ENCODE measurements around the gene GRID1.
"Not testable (repeated sequence)": the region's sequence is repeated elsewhere in the genome, so short reads cannot be mapped to it uniquely, and the experiment has no call there.

The GRID1 gene

DNA sequence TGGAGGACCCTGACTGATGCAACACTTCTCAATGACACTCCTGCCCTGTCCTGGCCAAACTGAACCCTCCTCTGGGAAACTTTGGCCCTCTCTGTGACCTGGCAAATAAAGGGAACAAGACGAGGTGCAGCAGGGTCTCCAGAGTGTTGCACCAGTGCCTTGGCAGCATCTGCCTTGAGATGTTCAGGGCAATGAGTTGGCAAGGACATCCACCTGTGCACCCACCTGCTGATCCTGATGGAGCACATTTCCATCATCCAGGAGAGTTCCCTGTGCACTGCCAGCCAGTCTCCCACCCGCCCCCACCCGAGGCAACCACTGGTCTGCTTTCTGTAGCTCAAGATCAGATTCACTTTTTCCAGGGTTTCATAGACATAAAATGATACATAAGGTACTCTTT, 407.4 kb downstream of the GRID1 start:
- DNase-seq = no peak

DNA sequence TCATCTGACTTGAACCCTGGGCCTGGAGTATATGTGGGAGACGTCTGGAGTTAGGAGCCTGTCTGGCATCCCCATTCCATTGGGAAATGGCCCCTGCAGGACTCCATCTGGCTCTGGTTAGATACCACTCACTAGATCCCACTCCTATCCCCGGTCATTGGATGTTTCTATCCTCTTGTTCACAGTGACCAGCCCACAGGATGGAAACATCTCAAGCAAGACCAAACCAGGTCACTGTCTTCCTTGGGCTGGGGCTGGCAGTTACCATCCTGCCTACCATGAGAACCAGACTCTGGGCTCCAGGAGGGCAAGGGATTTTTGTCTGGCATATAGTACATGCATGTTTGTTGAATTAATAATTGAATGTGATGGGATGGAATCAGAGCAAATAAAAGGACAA, 415.7 kb downstream of the GRID1 start:
- no peak for DNase-seq

DNA sequence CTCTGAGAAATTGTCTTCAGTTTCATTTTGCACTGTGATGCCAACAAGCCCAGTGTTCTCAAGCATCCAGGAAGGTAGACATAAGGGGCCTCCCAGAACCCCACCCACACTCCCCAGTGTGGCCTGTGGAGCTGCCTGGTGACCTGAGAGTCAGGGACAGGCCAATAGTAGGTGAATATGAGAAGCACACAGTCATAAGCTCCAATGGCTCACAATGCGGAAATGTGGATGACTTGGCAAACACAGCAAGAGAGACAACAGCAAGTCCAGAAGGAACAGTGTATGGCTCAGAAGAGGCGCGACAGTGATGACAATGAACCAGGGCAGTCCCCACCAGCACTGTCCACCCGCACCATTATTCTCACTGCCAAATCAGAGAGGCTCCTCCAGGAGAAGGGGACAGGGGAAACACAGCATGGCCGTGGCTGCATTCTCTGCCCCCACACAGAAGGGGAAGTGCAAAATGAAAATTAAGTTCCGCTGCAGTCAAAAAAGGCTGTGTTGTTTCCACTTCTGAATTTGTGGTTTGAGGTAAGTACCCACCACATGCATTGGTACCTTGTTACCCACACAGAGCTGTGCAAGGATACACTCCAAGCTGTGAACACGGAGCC, 419.8 kb downstream of the GRID1 start:
- DNase-seq = no peak

DNA sequence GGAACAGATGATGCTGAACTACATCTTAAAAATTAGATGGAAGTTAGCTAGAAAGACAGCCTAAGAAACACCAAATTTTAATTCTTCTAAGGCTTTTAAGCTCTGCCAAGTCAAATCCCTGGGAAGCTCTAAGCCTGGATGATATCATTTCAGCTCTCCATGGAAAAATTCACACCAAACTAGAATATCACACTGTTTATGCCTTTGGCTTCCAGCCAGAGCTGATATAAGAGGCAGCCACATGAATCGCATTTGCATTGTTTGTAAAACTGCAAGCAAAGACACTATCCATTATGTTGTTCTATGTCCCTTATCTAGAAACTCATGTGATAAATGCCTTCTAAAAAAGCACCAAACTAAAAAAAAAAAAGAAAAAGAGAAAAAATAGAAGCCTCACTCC, 430.4 kb downstream of the GRID1 start:
- no peak for DNase-seq

DNA sequence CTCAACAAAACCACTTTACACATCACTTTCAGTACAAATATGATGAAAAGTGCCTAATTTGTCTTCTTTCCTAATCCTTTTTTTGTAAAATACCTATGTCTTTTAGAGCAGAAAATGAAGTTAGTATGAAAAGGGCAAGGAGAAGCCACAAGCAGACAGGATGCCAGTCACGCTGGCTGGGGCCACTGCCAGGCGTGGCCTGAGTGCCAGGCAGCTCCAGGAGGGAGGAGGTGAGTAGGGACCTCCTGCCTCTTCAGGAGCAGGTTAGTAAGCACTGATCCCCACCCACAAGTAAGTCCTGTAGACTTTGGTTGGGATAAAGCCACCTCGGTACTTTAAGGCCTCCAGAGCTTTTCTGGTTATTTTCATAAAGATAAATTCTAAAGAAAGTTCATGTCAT, 432.0 kb downstream of the GRID1 start:
- DNase-seq = no peak

DNA sequence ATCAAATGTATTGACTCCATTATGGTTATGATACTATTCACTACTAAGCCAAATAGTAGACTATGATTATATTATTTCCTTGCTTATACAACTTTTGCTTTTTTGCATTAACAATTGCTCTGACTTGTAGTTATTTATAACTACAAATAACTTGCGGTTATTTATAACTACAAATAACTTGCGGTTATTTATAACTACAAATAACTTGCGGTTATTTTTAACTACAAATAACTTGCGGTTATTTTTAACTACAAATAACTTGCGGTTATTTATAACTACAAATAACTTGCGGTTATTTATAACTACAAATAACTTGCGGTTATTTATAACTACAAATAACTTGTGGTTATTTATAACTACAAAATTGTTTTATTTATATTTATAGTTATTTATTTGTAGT, 436.6 kb downstream of the GRID1 start:
- DNase-seq = not testable (repeated sequence)

DNA sequence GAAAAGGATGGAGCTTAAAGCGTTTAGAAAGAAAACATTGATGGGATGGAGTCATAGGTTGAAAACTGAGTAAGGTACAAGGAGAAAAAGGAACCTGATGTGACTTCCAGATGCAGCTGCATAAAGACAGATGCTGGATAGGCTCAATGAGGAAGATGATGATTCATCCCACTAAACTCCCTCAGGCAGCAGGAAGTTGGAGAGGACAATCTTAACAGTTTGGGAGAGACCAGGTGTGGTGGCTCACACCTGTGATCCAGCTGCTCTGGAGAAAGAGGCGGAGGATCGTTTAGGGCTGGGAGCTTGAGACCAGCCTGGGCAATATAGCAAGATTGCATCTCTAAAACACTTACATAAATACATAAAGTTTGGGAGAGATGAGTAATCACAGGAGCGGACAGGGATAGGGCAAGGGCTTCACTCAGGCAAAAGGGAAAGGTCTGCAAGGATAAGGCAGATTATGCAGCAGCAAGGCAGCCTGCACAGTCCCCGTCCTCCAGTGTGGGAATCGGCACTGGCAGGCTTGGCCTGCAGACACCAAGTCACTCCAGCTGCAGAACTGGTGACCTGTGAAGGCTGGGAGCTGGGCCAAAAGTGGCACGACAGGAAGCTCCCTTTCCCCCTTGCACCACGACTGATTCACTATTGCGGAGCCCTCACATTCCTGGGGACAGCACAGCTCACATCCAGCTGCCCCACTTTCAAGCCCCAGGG, 438.5 kb downstream of the GRID1 start:
- no peak for DNase-seq

DNA sequence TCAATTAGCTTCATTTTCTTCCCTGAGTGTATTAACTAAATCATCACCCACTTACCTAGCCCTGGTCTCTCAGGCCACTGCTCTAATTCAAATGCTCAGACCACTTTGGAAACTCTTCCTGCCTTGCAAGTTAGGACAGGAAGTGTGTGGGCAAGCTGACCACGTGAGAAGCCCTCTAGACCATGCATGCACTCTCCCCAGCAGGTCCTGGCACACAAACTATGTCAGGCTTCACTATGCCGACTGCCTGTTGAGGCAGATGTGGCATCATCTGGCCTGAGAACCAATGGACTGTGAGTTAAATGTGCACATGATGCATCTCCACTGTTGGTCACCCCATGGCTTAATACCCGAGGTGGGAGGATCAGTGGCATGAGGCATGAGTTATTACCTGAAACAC, 439.6 kb downstream of the GRID1 start:
- DNase-seq = no peak

DNA sequence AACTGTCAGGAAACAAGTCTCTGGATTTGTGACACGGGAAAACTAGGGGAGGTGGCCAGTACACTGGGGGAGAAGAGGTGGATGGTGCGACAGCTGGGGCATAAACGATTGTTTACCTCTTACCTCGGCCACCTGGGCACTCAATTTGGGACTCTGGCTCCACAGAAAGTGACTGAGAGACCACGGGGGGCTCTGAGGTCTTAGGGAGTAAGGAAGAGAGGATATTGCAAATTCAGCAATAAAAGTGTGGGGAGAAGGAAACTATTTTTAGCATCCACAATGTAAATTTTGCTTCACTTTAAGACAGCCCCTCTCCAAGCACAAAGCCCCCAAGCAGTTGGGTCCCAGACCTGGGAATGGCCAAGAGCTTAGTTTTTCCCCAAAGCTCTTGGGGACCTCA, 440.5 kb downstream of the GRID1 start:
- DNase-seq = no peak

DNA sequence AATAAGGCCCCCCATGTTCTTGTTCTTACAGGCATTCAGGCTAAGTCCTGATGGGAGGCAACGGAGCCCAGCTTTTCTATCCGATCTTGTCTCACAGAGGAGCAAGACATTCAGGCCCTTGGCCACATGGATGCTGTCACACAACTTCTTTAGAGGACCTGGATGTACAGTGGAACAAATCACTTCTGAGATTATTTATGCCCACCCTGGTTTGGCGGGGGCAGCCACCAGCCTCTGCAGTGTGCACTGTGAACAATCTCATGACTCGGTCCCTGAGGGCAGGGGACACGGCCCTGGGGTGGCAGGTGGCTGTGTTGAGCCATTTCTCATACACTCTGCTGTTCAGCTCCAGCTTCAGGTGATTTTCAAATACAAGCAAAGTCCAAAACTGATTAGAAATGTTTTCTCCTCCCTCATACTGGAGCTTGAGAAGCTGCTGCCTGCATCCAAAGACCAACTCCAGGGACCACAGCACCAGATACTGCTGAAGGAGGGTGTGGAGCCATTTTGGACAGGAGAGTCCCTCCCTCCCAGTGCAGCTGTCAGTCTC, 441.3 kb downstream of the GRID1 start:
- no peak for DNase-seq

DNA sequence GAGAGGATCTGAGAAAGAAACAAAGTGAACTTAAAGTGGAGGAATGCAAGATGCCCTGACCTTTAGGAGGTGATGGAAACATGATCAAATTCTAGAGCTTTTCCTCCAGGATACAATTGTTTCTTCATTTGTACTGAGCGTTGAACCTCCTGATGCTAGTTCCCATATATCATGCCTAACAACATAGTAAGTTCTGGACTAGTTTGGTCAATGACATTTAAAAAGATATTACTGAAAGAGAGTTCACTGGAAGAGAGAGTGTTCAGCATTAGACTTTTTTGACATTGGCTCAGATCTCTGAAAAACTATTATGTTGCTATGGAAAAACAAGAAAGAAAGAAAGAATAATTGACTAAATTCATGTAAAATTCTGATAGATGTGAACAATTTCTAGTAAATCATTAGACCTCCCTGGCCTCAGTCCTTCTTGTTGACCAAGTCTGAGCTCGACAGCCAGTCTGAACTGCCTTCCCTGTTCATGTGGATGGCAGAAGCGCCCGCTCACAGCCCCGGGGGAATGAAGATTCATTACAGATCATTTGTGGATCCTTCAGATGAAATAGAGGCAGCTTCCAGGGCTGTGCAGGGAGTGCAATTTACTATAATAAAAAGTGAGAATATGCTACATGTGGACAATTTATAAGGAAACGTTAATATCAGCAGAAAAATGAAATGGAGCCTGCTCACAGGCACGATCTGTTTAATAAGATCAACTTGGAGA, 442.1 kb downstream of the GRID1 start:
- no peak for DNase-seq

DNA sequence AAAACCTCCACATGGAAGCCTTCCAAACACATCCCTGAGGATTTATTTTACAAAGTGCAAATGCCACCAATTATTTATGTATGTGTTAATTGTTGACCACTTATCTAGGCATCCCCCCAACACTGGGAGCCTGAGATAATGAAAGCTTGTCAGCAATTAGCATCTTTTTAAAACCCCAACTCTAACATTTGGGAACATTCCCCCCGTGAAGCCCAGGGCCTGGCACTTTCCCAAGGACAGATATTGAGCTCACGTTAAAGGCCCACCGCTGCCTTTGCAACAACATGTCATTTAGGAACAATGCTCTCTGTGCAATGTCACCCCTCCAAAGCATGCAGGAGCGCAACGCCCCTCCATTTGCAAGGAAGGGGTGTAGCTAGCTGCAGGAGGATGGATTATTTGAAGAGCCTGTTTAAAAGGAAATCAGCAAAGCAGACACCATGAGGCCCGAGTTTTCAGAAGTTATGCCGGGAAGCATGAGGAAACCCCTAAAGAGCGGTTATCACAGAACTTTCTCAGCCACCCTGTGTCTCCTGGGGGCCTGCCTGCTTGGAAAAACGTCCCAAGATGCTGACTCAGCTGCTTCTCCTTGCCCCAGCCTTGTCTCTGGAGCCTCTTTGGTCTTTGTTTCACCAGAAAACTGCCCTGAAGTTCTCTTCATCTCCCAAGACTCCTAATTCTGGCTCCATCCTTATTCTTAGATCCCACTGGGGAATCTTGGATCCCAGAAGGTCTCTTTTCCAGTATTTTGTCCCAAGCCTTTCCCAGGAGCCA, 444.1 kb downstream of the GRID1 start:
- no peak for DNase-seq

DNA sequence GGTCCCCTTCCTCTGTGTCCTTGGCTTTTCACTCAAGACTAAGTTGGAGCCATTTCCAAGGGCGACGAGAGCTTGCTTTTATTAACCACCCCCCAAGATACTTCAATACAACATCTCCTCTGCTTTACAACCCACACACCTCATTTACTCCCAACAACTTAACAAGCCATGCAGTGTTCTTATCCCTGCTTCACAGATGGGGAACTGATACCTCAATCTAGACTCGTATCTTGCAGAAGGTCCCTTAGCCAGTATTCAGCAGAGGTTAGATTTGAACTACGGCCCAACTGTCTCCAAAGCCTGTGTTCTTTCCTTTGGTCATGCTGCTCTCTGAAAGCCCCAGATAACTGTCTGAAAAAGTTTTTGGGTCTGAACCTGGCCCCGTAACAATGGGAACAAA, 444.8 kb downstream of the GRID1 start:
- no peak for DNase-seq

DNA sequence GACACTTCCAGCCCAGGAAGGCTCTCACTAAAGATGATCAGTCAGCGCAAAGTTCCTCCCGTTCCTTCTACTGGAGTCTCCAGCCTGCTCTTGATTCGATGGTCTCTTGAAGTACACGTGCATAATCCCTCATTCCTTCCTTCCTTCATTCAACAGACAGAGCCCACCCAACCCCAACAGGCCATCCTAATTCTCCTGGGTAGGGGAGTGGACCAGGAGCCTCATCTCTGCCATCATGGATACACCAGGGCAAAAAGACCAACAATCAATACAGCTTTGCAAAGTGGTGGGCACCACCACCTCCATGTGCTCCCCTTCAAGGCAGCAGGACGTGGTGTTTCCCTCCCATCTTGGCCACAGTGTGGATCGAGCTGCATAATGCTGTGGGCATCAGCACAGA, 446.3 kb downstream of the GRID1 start:
- no peak for DNase-seq

DNA sequence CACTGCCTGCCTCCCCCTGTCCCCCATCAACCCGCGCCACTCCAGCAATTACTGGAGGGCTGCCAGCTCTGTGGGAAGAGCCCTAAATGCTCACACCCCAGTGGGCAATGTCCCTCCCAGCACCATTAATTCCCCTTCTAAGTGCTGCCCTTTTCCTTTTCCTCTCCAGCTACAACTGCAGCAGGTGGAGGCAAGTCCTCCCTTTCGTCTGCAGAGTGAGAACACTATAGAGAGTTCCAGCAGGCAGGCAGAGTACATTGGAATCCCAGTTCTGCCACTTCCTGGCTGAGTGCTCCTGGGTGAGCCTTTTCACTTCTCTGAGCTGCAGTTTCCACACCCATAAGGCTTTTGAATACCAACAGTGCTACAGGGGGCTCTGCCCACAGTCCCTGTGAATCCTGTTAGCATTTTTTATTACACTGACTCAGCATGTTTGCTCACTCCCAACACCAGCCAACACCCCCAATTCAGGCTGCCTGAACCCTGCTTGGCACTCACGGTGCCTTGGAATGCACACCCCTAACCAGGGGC, 447.0 kb downstream of the GRID1 start:
- DNase-seq = no peak

DNA sequence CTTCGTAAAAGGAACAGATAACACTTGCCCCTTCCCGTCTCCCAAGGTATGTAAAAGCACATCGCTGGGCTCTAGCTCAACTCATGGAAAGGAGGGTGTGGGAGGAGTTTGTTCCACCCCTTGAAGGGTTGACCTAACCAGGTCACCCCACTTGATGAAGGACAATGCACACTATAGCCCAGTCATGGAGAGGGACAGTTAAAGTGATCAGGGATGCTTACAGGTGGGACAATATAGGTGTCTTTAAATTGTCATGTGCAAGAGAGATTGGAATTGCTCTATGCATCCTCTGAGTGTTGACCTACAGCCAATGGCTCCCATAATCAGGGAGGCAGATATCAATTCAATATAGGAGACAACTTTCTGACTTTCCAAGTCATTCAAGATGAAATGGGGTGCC, 448.2 kb downstream of the GRID1 start:
- no peak for DNase-seq

DNA sequence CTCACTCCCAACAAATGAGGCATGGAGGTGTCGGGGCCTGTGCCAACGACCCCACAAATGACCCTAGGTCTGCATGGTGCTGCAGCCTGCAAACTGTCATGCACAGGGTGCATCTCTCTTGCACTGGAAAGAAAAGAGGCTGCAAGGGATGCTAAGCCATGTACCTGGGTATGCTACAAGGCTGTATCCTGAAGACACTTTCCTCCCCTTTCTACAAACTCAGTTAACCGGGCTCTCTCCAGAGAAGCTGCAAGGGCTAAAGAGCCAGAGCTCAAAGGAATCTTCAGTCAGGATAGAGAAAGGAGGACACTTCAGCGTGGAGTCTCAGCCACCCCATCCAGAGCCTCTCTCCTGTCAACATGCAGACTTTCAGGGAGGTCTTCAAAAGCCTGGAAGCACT, 449.0 kb downstream of the GRID1 start:
- no peak for DNase-seq

DNA sequence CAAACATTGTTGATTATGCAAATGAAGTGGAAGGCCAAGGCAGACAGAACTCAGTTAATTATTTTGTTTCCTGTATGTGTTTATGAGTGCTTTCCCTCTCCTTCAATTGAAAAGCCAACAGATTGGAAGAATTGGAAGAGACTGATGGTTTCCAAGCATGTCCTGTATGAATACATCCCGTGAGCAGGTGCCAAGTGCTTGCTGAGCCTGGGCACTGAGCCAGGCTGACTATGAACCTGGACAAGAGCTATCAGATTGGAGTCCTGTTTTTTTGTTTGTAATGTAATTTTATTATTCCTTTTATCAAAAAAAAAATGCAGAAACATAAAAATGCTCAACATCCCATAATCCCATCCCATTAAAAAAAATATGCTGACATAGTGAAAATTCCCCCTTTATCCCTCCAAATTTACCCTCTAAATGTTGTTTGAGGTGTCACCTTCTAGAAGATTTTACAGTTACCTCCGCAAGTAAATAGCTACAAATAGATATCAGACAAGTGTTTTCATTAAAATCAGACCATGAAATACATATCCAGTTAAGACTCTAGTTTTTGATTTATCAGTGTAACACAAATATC, 449.5 kb downstream of the GRID1 start:
- peak; percentile 81 for DNase-seq

DNA sequence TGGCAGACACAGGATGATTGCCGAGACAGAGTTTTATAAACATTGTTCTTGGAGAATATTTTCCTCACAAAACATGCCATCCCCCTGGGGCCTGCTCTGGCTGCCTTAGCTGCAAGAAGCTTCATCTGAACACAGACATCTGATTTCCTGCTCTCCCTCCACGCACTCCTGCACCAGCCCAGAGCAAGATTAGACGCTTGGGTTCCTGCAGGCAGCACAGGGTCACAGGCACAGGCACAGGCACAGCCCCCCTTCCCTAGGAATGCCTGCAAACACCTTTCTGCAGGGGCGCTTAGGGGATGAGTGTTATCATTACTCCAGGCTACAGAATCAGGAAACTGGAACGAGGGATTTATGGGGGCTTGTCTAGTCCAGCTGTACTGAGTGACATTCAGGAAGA, 450.3 kb downstream of the GRID1 start:
- no peak for DNase-seq

DNA sequence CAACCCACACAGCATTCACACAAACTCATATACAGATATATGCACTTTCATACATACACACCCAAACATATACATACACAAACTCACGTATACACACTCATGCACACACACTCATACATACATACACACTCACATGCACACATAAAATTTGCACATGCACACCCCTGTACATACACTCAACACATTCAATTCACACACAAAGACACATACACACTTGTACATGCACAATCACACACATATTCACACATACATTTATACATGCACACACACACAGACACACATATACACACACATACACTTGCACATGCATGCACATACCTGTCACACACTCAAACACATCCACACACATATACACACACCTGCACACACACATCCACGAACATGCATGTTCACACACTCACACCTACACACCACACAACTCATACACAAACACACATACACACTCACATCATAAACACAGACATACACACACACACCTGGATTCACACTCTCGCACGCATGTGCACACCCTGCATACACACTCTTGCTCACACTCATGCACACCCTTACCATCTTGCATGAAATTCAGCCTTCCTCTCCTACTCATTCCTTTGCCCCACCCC, 451.2 kb downstream of the GRID1 start:
- no peak for DNase-seq

DNA sequence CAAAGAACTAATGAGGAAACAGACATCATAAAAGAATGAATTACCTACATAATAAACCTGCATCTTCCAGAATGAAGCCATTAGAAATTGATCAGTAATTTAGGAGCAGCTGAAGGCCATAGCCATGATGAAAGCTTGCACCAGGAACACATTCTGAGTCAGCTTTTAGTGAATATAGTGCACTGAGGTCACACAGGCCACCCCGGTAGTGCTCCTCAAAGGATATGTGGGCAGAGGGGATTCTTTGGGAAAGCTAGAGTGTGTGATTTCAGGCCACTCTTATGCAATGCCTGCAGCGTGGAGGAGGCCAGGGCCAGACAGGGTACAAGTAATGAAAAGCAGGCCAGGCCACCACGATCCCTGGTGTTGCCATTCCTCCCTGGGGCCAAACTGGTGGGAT, 451.9 kb downstream of the GRID1 start:
- DNase-seq = no peak

DNA sequence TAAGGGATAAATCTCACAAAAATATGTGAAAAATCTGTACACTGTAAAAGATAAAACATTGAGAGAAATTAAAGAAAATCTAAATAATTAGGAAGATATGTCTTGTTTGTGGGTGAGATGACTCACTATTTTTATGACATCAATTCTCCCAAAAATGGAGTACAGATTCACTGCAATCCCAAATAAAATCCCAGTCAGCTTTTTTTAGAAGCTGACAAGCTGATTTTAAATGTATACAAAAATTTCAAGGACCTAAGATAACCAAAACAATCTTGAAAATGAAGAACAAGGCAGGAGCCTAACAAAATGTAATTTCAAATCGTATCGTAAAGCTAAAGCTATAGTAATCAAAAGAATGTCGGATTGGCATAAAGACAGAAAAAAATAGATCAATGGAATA, 458.1 kb downstream of the GRID1 start:
- DNase-seq = no peak

Data from NCI-H774 (cell line).